IPS-15b (cell line): ENCODE data around the gene TEX52.

ENCODE experiments used
- H3K27me3 ChIP-seq: one replicate; pipeline ENCODE4 v1.6.1; 2013; ENCODE audit warnings: low read length; ENCODE audit not compliant: control insufficient read depth, insufficient read depth
- H3K36me3 ChIP-seq: one replicate; pipeline ENCODE4 v1.6.1; 2013; ENCODE audit warnings: low read length; ENCODE audit not compliant: control insufficient read depth, insufficient read depth
- H3K4me1 ChIP-seq: one replicate; pipeline ENCODE4 v1.6.1; 2013; ENCODE audit warnings: mild to moderate bottlenecking, low read length; ENCODE audit not compliant: control insufficient read depth, insufficient read depth
- H3K4me3 ChIP-seq: one replicate; pipeline ENCODE4 v1.5.1; 2013; ENCODE audit warnings: low read depth, low read length
- H3K9ac ChIP-seq: one replicate; pipeline ENCODE4 v1.6.1; 2013; ENCODE audit warnings: low read depth, mild to moderate bottlenecking, low read length
- H3K9me3 ChIP-seq: one replicate; pipeline ENCODE4 v1.6.1; 2013; ENCODE audit warnings: mild to moderate bottlenecking, low read length; ENCODE audit not compliant: control insufficient read depth, insufficient read depth

The TEX52 gene

DNA sequence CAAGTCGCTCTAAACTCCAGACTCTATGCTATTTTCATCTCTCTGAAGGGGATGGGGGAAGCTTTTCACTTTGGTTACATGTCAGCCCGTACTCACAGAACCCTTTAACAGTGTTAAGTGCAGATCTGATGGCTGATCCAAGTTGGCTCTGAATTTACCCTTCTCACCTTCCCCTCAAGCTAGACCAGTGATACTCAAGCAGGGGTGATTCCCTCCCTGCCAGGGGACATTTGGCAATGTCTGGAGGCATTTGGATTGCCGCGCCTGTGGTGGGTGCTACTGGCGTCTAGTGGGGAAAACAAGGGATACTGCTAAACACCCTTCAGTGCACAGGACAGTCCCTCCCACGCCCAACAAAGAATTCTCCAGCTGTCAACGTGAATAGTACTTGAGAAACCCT lies 6.0 kb upstream of the TEX52 start:
- Histone ChIP-seq H3K36me3 (peaks cover 63% of the 10 kb centered on the region), H3K9me3 (no peaks in the 10 kb centered on the region), H3K4me3 (no peak overlapping the region), H3K9ac (no peak overlapping the region), H3K4me1 (no peaks in the 10 kb centered on the region), H3K27me3 (no peaks in the 10 kb centered on the region)

DNA sequence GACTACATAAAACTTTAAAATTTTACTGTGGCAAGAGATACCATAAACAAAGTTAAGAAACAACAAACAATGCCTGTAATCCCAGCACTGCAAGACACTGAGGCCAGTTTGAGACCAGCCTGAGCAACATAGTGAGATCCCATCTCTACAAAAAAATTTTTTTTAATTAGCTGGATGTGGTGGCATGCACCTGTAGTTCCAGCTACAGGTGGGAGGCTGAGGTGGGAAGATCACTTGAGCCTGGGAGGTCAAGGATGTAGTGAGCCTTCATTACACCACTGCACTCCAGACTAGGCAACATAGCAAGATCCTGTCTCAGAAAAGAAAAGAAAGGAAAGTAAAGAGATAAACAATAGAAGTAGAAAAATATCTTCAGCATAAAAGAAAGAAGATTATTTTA lies 3.3 kb upstream of the TEX52 start:
- H3K36me3 ChIP-seq: peaks cover 43% of the 10 kb centered on the region
- no peaks in the 10 kb centered on the region for H3K4me1 ChIP-seq

DNA sequence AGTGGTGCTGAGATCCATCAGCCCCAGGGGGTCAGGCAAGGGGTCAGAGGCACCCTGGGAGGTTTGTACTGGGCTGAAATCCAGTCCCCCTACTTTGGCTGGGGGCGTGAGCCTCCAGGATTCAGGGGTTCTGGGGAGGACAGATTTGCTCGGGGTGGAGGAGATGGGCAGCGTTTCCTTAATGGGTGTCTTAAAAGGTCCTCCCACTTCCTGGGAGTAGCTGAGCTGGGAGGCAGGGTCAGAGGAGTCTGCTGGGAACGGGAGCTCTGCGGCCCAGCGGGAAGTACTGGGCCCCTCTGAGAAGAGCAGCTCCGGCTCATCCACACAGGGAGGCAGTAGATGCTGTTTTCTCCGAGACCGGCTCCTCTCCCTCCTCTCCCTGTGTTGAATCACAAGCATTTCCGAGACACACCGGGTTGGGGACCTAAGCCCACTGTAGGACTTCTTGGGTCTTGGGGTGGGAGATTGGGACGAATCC lies 2.1 kb upstream of the TEX52 start:
- Histone ChIP-seq H3K4me3 (no peak overlapping the region), H3K9me3 (no peaks in the 10 kb centered on the region), H3K9ac (no peak overlapping the region), H3K4me1 (no peaks in the 10 kb centered on the region), H3K27me3 (no peaks in the 10 kb centered on the region), H3K36me3 (peaks cover 32% of the 10 kb centered on the region)

More for the DNA sequence above, 3.3 kb upstream of the TEX52 start:
- Histone ChIP-seq H3K4me3 (no peak overlapping the region), H3K9ac (no peak overlapping the region), H3K27me3 (no peaks in the 10 kb centered on the region), H3K9me3 (no peaks in the 10 kb centered on the region)

DNA sequence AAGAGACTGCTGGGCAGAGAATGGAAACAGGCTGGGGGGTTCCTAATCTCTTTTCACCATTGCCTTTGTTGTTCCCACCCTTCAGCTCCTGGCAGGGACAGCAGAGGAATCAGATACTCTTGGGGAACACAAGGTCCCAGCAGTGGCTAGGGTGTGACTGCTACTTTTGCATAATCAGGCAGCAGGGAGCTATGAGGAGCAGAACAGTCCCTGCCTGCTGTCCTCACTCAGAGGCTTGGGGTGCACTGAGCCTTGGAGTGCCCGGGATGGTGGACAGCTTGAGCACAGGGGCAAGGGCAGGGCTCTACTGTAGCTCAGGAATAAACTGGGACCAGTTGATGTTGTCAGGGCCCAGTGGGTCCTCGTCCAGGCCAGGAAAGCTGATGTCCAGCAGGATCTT lies 1.5 kb upstream of the TEX52 start:
- Histone ChIP-seq H3K9ac (no peak overlapping the region), H3K4me1 (no peaks in the 10 kb centered on the region), H3K36me3 (peaks cover 29% of the 10 kb centered on the region), H3K4me3 (no peak overlapping the region), H3K9me3 (no peaks in the 10 kb centered on the region), H3K27me3 (no peaks in the 10 kb centered on the region)

DNA sequence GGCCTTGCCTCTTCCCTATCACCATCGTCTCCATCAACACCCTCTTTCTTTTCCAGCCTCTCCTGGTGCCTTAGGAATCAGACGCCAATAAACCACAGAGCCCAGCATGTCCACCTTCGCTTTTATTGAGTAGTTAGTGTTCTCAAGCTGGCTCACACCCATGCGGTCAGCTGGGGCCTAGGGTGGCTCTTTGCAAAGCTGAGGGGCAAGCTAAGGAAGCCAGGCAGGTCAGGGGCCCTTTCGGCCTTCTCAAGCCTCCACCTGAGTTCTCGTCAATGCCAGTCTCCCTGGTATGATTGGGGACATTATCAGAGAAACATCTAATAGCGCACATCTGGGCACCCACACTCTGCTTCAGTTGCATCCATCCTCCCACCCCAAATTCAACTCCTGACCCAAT lies 737 bp upstream of the TEX52 start:
- Histone ChIP-seq H3K9ac (no peak overlapping the region), H3K4me1 (no peaks in the 10 kb centered on the region), H3K4me3 (no peak overlapping the region), H3K27me3 (no peaks in the 10 kb centered on the region), H3K36me3 (peaks cover 22% of the 10 kb centered on the region), H3K9me3 (no peaks in the 10 kb centered on the region)

DNA sequence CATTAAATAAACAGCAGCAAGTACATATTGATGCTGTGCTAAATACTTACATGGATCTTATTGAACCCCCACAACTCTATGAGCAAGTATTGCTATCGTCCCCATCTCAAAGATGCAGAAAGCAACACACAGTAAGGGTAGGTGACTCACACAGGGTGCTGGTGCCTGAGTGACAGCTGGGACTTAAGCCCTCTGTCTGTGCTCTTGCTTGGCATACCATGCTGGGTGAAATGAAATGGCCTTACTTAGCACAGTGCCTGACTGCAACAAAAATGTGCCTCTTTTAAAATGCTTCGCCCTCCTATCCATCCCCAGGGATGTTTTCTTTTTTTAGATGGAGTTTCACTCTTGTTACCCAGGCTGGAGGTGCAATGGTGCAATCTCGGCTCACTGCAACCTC lies 788 bp downstream of the TEX52 start:
- no peak overlapping the region for H3K4me3 ChIP-seq
- no peaks in the 10 kb centered on the region for H3K9me3 ChIP-seq
- H3K4me1 ChIP-seq: no peaks in the 10 kb centered on the region
- peaks cover 14% of the 10 kb centered on the region for H3K36me3 ChIP-seq
- H3K9ac ChIP-seq: no peak overlapping the region
- no peaks in the 10 kb centered on the region for H3K27me3 ChIP-seq

DNA sequence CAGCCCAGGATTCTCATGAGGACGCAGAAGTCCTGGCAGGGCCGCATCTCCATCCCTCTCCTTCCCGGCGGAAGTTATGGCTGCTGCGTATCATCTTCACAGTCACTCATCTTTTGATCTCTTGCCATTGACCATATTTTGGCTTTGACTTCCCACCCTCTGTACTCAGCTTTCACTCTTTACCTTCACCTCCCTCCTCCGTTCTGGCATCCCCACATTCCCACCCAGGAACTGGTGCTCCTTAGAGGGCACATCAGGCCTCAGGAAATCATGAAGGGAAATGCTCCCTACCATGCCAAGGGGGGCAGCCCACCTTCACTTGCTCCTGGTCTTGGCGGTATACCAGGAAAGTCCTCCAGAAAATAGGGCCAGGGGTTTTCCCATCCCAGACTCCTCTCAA lies 1.3 kb downstream of the TEX52 start:
- Histone ChIP-seq H3K36me3 (peaks cover 14% of the 10 kb centered on the region), H3K27me3 (no peaks in the 10 kb centered on the region), H3K4me3 (no peak overlapping the region), H3K9ac (no peak overlapping the region), H3K9me3 (no peaks in the 10 kb centered on the region), H3K4me1 (no peaks in the 10 kb centered on the region)

DNA sequence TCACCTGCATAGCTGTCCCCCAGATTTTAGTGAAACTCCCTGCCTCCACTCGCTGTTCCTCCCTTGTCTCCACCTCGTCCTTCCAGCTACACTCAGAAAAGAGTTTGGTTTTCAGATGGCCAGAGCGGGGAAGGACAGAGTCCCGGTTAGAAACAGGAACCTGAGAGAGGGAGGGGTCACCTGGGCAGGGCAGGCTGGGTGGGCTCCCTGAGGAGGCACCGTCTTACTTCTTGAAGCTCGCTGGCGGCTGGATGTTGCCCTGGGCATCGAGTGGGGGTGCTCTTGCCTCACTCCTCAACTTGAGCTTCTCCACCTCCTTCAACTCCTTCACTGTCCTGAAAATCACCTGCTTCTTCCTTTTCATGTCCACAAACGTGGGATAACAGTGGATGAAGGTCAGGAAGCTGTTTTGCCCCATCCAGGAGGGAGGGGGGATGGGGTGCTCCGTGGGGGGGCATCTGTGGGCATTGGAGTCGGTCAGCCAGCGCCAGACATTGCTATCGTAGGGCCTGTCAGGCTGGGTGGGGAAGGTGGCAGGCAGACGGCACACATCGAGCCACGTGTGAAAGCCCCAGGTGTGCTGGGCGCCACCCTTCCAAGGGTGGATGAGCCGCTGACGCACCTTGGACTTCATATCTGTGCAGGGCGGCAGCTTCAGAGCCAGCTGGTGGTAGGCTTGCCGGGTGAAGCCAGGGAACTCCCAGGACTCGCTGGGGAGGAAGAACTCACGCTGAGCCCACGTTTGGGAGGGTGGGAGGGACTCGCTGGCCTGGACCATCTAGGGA lies 2.0 kb downstream of the TEX52 start:
- H3K36me3 ChIP-seq: peaks cover 14% of the 10 kb centered on the region

DNA sequence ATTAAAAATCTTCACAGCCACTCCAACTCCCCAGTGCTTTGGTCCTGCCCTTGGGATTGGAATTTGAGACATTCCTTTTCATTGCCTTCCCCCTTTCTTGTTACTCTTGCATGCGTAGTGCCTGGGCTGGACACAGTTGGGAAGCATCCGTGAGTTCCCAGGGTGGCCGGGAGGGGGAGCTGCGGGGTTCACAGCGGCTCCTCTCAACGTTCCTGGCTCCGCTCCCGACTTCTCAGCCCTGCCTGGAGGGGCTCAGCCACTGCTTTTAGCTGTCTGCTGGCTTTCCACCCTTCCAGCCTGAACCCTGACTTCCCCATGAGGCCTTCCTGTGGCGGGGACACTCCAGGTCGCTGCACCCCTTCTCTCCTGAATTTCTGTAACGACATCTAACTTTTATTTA lies 3.2 kb downstream of the TEX52 start:
- Histone ChIP-seq H3K27me3 (no peaks in the 10 kb centered on the region), H3K9ac (no peak overlapping the region), H3K36me3 (peaks cover 4% of the 10 kb centered on the region), H3K4me3 (no peak overlapping the region), H3K4me1 (no peaks in the 10 kb centered on the region), H3K9me3 (no peaks in the 10 kb centered on the region)

More for the DNA sequence above, 2.0 kb downstream of the TEX52 start:
- H3K9me3 ChIP-seq: no peaks in the 10 kb centered on the region
- no peaks in the 10 kb centered on the region for H3K27me3 ChIP-seq
- H3K9ac ChIP-seq: no peak overlapping the region
- no peak overlapping the region for H3K4me3 ChIP-seq
- H3K4me1 ChIP-seq: no peaks in the 10 kb centered on the region

DNA sequence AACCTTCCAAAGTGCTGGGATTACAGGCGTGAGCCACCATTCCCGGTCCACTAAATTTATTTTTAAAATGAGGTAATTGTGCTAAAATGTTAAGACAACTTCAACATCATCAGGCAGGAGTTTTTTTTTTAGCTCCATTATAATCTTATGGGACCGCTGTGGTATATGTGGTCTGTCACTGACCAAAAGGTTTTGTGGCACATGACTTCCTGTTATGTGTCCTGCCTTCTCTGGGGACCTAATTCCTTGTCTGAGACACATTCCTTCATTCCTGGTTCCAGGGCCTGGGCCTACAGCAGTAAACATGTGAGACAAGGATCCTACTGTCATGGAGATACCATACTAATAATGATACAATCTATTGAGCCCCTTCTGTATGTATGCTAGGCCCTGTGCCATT lies 4.9 kb downstream of the TEX52 start:
- Histone ChIP-seq H3K9ac (no peak overlapping the region), H3K4me1 (no peaks in the 10 kb centered on the region), H3K4me3 (no peak overlapping the region), H3K36me3 (no peaks in the 10 kb centered on the region), H3K9me3 (no peaks in the 10 kb centered on the region), H3K27me3 (no peaks in the 10 kb centered on the region)

DNA sequence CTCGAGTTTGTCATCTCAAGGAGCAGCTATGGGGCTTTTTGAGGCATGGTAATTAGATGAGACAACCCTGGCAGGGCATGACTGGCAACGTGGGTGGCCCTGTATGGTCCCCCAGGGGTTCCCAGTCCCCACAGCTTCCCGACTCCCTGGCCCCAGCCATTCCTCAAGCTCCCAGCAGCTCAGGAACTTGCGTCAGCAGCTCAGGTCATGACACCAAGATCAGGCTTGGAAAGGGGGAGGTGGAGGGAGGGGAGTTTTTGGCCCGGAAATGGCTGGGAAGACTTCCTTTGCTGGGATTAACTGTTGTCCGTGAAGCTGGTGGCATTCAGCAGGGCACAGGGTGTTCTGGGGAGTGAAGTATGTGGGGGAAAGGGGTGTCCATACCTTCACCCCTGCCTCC lies 11.6 kb downstream of the TEX52 start:
- Histone ChIP-seq H3K4me1 (peaks cover 8% of the 10 kb centered on the region), H3K36me3 (no peaks in the 10 kb centered on the region), H3K9me3 (no peaks in the 10 kb centered on the region), H3K9ac (no peak overlapping the region), H3K27me3 (no peaks in the 10 kb centered on the region), H3K4me3 (no peak overlapping the region)

DNA sequence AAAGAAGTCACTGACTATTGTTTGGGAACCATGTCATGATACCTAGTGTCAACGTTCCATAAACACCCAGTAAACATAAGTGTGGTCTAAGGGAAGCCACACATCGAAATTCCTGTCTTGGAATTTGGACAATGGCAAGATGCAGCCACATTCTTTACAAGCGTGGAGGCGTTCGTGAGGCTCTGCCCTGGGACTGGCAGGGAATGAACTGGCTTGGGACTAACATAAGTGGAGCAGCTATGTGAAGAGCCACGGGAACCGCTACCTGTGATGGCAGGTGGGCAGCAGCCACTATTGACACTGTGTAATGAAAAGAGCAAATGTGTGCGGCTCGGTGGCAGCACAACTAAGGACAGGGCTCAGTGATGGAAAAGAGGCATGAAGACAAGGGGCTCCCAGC lies 12.1 kb downstream of the TEX52 start:
- Histone ChIP-seq H3K4me3 (no peak overlapping the region), H3K4me1 (peaks cover 8% of the 10 kb centered on the region), H3K36me3 (no peaks in the 10 kb centered on the region), H3K9me3 (no peaks in the 10 kb centered on the region), H3K27me3 (no peaks in the 10 kb centered on the region), H3K9ac (no peak overlapping the region)
